Activated CD4-positive, CD25-positive, alpha-beta regulatory T cell treated with anti-CD3 and anti-CD28 coated beads, Interleukin-2, amount 50 U/mL, for 16 hours (primary cell): ENCODE data around the gene HRCT1.
"Not testable (repeated sequence)": the region's sequence is repeated elsewhere in the genome, so short reads cannot be mapped to it uniquely, and the experiment has no call there.

Source experiments
- DNase-seq: peaks from one replicate; pipeline ENCODE4 v3.0.0-alpha.2; 2020; ENCODE audit warnings: low read depth, low spot score

HRCT1 gene

DNA sequence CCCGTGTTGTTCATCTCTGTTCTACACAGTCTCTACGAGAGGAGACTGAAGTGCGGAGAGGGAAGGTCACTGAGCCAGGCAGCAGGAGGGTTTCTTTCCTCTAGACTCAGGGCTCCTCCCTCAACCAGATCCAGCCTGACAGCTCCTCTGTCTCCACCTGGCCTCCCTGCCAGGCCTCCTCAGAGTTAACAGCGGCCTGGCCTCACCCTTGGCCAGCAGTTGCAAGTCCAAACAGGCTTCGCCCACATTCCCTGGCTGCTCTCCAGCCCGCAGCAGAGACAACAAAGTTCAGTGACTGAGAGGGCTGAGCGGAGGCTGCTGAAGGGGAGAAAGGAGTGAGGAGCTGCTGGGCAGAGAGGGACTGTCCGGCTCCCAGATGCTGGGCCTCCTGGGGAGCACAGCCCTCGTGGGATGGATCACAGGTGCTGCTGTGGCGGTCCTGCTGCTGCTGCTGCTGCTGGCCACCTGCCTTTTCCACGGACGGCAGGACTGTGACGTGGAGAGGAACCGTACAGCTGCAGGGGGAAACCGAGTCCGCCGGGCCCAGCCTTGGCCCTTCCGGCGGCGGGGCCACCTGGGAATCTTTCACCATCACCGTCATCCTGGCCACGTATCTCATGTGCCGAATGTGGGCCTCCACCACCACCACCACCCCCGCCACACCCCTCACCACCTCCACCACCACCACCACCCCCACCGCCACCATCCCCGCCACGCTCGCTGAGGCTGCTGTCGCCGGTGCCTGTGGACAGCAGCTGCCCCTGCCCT, at the start of gene HRCT1:
HRCT1 (plus strand) TSS at position 291 of the 768 bp plus-strand sequence; CDS start at position 377, 86 bp downstream.
- DNase-seq = no peak

DNA sequence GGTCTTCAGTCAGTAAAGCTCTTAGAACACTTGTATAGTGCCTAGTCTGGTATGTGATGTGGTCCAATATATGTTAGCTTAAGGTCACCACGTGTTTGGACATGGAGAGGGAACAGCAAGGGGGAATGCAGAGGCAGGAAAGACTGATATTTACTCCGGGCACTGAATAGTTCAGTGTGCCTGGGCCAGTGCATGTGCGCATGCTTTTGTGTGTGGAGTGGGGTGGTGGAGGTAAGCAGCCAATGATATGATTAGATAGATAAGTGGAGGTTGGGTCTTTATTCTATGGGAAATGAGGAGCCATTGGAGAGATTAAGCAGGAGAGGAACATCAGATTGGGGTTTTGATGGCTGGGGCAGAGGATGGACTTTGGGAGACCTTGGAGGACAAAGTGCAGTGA, 49.8 kb upstream of the HRCT1 start:
- no peak for DNase-seq

DNA sequence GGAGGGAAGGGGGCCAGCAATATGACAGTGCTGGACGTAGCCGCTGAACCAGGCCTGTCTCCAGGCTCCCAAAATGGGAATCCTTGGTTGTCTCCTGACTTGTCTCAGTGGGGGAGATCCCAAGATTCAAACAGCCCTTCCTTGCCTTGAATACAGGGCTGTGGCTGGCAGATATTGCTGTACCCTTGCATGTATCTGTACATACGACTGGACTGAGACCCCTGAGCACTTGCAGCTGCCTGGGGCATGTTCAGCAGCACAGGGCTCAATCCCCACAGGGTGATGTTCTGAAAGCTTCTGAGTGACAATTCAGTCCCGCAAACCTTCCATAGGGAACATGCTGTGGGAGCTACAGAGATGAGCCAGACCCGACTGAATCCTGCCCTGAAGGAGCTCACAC, 49.1 kb upstream of the HRCT1 start:
- no peak for DNase-seq

DNA sequence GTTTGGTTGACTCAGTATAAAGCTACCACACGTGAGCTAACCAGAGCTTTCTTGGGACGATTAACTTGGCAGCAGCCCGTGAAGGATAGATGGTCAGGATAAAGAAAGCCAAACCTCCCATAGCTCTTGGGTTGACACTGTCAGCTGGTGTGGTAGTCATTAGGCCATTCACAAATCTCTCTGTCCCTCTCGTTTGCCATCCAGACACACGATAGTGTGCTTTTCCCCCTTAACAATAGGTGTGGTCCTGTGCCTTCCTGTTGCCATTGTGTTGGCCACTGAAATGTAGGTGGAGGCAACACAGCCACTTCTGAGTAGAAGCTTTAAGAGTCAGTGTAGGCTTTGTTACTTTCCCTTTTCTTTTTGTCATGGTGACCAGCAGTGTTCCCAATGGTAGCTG, 47.5 kb upstream of the HRCT1 start:
- no peak for DNase-seq

DNA sequence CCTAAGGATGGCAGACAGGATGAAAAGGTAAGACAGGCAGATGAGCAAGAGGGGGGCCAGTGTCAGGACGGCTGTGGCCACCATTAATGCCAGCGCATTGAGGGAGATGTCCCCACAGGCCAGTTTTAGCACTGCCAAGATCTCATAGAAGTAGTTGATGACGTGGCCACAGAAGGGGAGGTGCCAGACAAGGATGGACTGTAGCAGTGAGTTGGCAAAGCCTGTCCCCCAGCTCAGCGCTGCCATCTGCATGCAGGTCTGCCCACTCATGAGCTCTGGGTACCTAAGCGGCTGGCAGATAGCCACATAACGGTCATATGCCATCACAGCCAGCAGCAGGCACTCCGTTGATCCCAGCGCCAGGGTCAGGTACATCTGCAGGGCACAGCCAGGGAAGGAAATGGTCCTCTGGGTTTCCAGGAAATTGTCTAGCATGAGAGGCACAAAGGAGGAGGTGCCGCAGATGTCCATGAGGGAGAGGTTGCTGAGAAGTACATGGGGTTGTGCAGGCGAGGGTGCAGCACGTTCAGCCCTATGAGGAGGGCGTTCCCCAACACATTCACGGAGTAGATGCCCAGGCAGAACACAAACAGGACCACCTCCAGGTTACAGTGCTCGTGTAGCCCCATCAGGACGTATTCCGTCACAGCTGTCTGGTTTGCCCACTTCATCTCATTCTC, 46.6 kb upstream of the HRCT1 start:
- no peak for DNase-seq

DNA sequence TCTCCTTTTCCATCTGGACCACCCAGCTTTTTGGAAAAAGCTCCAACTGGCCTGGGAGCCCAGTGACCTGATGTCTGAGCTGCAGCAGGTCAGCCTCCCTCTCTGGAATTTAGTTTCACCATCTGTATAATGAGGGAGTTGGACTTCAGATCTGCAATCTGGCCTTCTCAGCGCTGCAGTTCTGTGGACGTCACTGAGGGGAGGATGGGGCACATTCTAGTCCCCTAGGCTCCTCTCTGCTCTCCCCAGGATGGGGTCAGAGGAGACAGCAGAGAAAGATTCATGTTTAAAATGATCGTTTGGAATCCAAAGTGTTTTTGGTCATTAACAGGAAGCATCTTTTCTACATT, 46.0 kb upstream of the HRCT1 start:
- no peak for DNase-seq

DNA sequence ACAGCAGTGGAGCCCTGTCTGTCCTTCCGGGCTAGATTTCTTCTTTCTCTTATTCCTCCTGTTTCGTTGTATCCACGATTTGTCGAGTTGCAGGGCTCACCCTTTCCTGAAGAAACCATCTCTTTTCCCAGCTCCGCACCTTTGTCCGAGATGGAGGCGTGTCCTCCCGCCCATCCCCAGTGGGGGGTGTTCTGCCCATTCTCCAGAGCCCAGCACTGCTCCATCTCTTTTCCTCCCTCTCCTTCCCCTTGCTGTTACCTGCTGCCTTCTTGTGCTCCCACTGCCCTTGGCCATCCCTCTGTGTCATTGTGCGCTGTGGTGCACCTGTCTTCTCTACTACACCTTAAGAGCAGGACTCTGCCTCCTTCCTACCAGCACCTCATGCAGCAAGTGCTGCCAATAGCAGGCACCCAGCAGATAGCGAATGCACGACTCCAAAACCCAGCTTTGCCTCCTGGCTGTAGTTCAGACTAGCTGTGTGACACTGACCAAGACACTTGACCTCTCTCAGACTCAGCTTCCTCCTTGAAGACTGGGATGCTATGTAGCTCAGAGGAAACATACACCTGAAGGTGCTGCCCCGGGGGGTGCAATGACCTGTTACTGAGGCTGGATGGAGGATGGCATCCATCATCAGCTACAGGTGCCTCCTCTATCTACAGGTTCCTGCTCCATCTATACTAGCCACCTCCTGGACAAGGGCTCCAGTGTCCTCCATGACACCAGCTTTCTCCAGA, 44.7 kb upstream of the HRCT1 start:
- DNase-seq = no peak

DNA sequence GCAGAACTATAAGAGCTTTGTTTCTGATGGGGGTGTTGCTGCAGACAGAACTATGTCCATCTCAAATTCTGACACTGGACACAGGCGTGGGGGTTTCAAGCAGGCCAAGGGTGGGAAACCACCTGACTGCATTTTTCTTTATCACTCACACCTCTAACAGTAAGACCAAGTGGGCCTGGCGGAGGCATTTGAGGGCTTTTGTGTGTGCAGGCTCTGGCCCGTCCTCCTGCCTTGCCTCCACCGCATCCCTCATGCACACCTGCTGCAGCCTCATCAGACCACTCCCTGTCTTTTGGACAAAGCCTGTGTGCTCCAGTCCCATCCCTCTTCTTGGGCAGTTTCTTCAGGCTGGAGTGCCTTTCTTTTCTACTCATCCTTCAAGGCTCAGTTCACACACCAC, 43.7 kb upstream of the HRCT1 start:
- no peak for DNase-seq

DNA sequence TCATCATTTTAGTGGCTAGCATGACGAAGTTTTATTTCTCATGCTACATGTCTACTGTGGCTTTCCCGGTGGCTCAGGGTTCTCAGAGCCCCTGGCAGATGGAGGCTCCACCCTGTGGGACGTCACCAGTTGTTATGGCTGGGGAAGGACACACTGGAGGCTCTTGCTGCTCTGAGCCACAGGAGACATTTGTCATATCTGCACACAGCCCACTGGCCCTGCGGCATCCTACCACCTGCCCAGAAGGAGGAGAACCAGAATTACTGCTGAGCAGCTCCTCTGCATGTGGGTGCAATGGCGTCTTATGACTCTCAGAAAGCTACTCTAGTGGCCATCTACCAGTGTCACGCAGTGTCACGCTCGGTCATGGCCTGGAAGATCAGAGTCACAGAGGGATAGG, 42.4 kb upstream of the HRCT1 start:
- no peak for DNase-seq

DNA sequence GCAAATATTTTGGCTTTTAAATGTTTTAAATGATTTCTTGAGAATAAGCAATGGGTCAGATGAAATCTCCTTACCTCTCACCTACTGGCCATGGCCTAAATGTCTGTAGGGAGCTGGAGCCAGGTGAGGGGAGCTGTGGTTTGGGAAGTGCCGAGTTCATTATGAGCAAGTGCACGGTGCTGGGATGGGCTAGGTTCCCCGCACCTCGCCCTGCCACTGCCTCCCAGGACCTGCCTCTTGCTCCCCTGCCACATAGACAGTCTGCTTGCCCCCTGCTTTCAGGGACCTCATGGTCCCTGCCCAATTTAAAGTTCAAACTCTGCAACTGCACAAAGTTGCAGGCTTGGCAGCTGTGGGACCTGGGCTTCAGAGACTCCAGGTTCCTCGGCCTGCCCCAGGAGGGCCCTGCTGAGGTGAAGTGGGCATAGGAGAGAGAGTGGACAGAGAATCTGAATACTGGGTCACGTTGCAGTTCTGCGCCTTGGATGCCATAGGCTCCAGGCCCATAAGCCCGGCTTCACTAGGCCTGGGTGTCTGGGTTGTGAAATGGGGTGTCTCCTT, 41.2 kb upstream of the HRCT1 start:
- no peak for DNase-seq

DNA sequence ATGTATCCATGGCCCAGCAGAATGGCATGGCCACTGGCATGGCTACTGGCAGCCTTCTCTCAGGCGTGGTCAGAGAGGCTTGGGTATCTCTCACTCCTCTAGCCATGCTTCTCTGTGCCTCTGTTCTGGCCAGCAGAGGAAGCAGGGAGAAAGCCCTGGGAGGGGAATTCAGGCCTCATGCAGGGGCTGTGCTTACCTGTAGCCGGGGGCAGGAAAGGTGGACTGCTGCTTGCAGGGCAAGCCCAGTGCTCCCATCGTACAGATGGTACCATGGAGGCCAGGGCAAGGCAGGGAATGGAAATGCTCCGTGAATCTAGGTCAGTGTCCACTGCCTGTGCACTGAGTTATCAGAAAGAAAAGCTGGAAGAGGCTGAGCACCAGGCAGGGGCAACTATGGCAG, 38.5 kb upstream of the HRCT1 start:
- no peak for DNase-seq

DNA sequence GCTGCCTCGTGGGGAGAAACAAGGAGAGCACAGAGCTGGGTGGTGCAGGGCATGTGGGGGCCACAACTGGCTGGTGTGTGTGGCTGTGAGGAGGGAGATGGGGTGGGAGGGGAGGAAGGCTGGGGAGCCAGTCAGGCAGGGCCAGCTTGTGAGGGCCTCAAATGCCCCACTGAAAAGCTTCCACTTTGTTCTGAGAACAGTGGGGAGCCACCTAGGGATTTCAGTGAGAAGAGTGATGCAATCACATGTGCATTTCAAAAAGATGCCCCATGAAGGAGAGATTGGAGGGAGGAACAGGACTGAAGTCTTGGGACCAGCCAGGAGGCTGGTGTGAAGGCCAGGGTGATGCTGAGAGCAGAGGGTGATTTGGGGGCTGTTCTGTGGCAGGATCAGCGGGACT, 37.1 kb upstream of the HRCT1 start:
- no peak for DNase-seq

DNA sequence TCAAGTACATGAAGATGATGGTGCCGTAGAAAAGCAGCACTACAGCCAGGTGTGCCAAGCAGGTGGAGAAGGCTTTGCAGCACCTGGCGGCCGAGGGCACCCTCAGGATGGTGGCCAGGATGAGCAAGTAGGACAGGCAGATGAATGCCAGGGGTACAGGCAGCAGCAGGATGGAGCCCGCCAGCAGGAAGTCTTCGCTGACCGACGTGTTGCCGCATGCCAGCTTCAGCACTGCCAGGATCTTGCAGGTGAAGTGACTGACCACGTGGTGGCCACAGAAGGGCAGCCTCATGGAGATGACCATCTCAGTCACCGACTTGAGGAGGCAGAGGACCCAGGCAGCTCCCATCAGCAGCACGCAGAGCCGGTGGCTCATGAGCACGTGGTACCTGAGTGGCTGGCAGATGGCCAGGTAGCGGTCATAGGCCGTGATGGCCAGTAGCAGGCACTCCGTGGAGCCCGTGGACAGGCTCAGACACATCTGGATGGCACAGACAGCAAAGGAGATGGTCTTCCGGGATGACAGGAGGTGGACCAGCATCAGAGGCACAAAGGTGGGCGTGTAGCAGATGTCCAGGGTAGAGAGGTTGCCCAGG, 36.3 kb upstream of the HRCT1 start:
- DNase-seq = no peak

DNA sequence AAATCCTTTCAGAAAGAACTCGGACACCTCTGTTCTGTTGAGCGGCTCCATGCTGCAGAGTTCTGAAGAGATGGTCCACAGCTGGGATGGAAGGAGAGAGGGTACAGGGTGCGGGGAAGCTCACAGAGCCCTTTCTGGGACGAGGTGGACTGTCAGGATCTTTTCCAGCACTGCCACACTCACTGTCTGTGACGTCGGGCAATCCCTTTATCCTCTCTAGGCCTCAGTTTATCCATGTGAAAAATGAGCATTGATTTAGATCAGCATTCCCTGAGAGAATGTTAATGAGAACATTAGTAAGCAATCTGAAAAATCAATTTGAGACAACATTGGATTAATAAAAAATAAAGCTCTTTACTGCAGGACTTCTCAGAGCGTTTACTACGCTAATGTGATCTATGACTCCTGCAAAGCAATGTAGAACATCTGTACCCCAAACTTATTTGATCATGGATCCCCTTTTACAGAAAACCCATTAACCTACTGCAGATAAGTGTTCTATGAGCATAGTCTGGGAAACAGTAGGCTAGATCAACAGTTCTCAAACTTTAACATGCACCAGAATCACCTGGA, 35.6 kb upstream of the HRCT1 start, which contains the start of gene OR13J1:
OR13J1 (minus strand) TSS at position 51 of the 573 bp plus-strand sequence; CDS start at position 51, 0 bp downstream.
- DNase-seq = no peak

DNA sequence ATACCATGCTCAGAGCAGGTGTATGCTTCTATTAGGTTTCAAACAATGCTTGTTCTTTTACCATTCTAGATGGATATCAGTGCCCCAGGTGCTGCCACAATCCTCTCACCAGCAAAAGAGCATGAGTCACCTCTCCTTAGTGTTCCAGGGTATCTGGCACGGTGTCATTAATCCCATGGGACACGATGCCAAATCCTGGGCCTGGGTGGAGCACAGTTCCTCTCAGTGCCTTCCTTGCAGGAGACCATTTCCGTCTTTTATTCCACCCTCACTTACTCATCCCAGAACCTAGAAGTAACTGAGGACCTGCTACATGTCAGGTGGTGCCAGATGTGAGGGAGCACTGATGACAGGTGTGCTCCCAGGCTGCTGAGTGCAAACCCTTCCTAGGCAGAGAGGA, 34.5 kb upstream of the HRCT1 start:
- no peak for DNase-seq

DNA sequence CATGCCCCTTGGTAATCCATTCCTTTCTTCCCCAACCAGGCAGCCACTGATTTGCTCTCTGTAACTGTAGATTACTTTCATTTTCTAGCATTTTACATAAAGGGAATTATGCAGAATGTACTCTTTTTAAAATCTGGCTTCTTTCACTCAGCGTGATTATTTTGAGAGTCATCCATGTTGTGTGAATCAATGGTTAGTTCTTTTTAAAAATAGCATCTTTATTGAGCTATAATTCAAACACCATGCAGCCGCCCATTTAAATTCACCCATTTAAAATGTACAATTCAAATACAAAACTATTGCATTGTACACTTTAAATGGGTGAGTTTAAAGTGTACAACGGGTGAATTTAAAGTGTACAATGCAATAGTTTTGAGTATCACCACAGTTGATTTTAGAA, 33.5 kb upstream of the HRCT1 start:
- DNase-seq = no peak

DNA sequence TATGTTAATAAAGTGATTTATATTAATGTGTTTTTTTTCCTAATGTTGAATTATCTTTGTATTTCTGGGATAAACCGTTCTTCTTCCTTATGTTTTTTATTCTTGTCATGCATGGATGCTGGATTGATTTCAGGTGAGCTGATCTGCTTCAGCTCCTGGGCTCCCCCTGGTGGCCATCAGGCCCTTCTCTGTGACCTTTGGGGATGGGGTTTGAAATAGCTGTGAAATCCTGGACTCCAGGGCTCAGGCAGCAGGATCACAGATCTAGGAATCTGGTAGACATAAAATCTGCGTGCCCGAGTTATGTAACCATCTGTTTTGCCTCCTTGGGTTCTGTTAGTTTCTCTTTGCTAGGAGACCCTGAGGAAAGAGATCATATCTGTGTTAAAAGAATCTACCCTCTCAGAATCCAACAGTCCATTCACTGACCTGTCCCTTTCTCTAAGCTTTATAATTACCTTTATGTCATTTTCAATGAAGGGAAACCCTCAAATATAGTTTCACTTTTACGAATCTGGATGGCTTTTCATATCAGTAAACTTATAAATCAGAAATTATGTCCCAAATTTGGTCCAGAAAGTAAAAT, 23.6 kb upstream of the HRCT1 start:
- DNase-seq = peak; percentile 68

DNA sequence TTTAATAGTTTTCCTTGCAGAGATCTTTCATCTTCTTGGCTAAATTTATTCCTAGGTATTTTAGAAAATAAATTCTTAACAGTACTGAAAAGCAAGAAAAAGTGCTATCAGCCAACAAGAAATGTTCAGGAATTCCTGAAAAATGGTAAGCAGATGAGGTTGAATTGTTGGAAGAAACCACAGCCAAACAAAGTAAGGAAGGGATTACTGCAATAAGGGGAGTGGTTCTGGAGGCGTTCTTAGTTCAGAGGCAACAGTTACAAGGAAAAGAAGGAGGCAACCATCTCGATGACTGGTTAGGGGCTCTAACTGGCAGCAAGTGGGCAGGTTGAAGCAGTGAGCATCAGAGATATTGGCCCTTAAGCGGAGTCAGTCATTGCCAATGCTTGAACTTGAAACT, 23.0 kb upstream of the HRCT1 start:
- no peak for DNase-seq

DNA sequence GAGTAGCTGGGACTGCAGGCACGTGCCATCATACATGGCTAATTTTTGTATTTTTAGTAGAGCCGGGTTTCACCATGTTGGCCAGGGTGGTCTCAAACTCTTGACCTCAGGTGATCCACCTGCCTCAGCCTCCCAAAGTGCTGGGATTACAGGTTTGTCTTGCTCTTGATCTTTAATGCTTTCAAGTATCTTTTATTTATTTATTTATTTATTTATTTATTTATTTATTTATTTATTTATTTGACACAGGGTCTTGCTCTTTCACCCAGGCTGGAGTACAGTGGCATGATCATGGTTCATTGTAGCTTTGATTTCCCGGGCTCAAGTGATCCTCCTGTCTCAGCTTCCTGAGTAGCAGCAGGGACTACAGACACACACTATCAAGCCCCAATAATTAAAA, 21.1 kb upstream of the HRCT1 start:
- not testable (repeated sequence) for DNase-seq

DNA sequence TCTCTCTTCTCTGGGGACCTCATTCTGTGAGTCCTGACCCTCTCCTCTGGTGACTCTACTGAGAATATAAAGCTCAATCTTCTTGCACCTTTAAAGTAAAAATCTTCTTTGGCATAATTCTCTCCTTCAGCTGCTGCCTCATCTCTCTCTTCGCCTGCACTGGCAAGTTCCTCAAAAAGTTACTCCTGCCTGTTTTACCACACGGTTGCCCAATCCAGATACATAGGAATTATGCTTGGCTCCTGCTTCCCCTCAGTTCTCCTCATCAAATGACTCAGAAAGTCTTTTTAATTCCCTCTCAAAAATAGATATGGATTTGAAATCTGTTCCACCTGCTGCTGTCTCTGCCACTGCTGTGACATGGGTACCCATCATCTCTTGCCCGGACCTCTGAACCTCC, 14.4 kb upstream of the HRCT1 start:
- DNase-seq = no peak

DNA sequence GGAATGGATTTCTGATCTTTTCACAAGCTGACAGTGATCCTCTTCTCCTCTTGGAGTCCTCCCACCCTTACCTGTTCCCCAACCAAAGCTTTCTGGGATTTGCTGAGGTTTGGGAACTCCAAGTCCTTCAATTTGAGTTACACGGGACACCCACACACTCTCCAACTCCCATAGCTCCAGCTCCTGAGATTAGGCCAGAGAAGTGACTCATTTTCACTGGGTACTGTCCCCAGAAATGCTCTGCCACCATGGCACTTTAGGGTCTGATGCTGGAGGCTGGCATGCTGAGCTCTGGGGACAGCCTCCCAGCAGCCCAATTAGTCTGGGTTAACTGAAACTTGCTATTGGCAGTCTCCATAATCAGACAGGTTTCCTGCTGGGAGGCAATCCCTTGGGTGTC, 14.0 kb upstream of the HRCT1 start:
- no peak for DNase-seq
